GM03348 (cell line): ENCODE data around the gene NEGR1.
A peak's percentile ranks its signal among the peaks of the same experiment; 100 is the strongest.

Experiments
- DNase-seq: peaks from one replicate; pipeline ENCODE4 v3.0.0; 2012; ENCODE audit warnings: low spot score

The NEGR1 gene

GRCh38 chr1:71463144-71463543, 819.2 kb downstream of the NEGR1 start:
- peak; percentile 29 for DNase-seq

- no peak for DNase-seq
These were observed 820.1 kb downstream of the NEGR1 start for GRCh38 chr1:71462247-71462646.

- no peak for DNase-seq
These were observed 820.9 kb downstream of the NEGR1 start for GRCh38 chr1:71461416-71461815.

- no peak for DNase-seq
These were observed 833.9 kb downstream of the NEGR1 start for GRCh38 chr1:71448444-71448843.

- DNase-seq, result no peak
These were observed 843.7 kb downstream of the NEGR1 start for GRCh38 chr1:71438626-71439025.

- no peak for DNase-seq
These were observed 846.4 kb downstream of the NEGR1 start for GRCh38 chr1:71435951-71436350.

- DNase-seq, result no peak
These were observed 848.1 kb downstream of the NEGR1 start for GRCh38 chr1:71434240-71434639.

- DNase-seq, result no peak
These were observed 854.3 kb downstream of the NEGR1 start for GRCh38 chr1:71428029-71428428.

- DNase-seq, result no peak
These were observed 855.3 kb downstream of the NEGR1 start for GRCh38 chr1:71427066-71427465.

GRCh38 chr1:71424536-71424935, 857.8 kb downstream of the NEGR1 start:
- no peak for DNase-seq

GRCh38 chr1:71422221-71422620, 860.1 kb downstream of the NEGR1 start:
- DNase-seq, result no peak

GRCh38 chr1:71417421-71417820, 864.9 kb downstream of the NEGR1 start:
- DNase-seq, result no peak

GRCh38 chr1:71414179-71414578, 868.2 kb downstream of the NEGR1 start:
- DNase-seq, result peak; percentile 4

GRCh38 chr1:71413441-71414175, 868.7 kb downstream of the NEGR1 start:
- peak; percentile 23 for DNase-seq

- no peak for DNase-seq
These were observed 882.3 kb downstream of the NEGR1 start for GRCh38 chr1:71400050-71400449.

- peak; percentile 6 for DNase-seq
These were observed 882.7 kb downstream of the NEGR1 start for GRCh38 chr1:71399594-71399993.

- DNase-seq, result no peak
These were observed 889.0 kb downstream of the NEGR1 start for GRCh38 chr1:71393301-71393700.

GRCh38 chr1:71390518-71390917, 891.8 kb downstream of the NEGR1 start:
- DNase-seq, result no peak

GRCh38 chr1:71377886-71378285, 904.5 kb downstream of the NEGR1 start:
- DNase-seq, result no peak

- no peak for DNase-seq
These were observed 909.8 kb downstream of the NEGR1 start for GRCh38 chr1:71372496-71372895.

GRCh38 chr1:71371581-71371980, 910.8 kb downstream of the NEGR1 start:
- DNase-seq, result no peak

- peak; percentile 5 for DNase-seq
These were observed 918.1 kb downstream of the NEGR1 start for GRCh38 chr1:71364236-71364635.

GRCh38 chr1:71362691-71363090, 919.6 kb downstream of the NEGR1 start:
- no peak for DNase-seq

- no peak for DNase-seq
These were observed 920.3 kb downstream of the NEGR1 start for GRCh38 chr1:71362076-71362475.
